Measurements from ENCODE around the gene PRTN3.
A peak's percentile ranks its signal among the peaks of the same experiment; 100 is the strongest.
"Not testable (repeated sequence)": the region's sequence is repeated elsewhere in the genome, so short reads cannot be mapped to it uniquely, and the experiment has no call there.

The PRTN3 gene

DNA sequence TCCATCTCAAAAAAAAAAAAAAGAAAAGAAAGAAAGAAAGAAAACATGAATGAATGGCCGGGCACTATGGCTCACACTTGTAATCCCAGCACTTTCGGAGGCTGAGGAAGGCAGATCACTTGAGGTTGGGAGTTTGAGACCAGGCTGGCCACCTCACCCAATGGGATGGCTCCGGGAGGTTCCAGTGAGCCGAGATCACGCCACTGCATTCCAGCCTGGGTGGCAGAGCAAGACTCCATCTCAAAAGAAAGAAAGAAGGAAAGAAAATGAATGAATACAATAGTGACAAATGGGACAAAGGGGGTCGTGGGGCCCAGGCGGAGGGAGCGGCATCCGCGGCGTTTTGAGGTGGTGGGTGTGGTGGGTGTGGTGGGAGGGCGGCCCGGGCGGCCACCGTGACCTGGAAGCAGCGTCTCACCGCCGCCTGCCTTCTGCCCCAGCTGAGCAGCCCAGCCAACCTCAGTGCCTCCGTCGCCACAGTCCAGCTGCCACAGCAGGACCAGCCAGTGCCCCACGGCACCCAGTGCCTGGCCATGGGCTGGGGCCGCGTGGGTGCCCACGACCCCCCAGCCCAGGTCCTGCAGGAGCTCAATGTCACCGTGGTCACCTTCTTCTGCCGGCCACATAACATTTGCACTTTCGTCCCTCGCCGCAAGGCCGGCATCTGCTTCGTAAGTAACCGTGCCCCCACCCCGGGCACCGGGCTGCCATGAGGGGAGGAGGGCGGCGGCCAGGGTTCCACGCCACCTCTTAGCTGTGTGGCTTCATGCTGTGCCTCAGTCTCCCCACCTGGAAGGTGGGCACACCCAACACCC is 5.1 kb downstream of the PRTN3 start:
- no peak for DNase-seq (ENCODE audit: low read depth in 2 of 2)

DNA sequence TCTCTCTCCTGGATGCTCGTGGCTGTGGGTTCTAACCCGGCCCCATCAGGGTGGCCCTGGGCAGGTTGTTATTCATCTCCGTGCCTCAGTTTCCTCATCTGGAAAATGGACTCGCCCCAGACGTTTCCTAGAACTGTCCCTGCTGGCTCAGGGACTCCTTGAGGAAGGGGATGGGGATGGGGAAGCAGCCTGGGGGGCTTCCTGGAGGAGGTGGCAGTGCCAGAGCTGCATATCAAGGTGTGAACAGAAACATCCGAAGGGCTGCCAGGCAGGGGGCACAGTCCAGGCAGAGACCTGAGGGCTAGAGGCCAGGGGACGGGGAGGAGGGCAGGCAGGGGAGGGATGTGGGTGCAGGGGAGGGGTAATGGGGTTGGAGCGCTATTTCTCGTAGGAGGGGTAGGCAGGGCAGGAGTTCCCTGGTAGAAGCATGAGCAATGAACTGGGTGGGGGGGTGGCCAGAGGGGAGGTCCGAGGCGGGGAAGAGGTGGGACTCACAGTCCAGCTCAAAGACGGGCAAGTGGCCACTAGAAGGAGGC is 7.7 kb downstream of the PRTN3 start:
- DNase-seq (ENCODE audit: low read depth in 2 of 2), result no peak

DNA sequence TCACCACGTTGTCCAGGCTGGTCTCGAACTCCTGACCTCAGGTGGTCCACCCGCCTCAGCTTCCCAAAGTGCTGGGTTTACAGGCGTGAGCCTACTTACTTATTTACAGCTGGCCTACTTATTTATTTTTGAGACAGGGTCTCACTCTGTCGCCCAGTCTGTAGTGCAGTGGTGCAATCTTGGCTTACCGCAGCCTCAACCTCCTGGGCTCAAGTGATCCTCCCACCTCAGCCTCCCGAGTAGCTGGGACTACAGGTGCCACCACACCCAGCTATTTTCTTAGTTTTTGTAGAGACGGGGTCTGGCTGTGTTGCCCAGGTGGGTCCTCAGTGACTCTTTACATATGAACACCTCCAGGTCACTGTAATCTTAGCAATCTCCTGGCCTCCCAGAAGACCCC is 8.4 kb downstream of the PRTN3 start:
- not testable (repeated sequence) for DNase-seq (ENCODE audit: low read depth in 2 of 2)

DNA sequence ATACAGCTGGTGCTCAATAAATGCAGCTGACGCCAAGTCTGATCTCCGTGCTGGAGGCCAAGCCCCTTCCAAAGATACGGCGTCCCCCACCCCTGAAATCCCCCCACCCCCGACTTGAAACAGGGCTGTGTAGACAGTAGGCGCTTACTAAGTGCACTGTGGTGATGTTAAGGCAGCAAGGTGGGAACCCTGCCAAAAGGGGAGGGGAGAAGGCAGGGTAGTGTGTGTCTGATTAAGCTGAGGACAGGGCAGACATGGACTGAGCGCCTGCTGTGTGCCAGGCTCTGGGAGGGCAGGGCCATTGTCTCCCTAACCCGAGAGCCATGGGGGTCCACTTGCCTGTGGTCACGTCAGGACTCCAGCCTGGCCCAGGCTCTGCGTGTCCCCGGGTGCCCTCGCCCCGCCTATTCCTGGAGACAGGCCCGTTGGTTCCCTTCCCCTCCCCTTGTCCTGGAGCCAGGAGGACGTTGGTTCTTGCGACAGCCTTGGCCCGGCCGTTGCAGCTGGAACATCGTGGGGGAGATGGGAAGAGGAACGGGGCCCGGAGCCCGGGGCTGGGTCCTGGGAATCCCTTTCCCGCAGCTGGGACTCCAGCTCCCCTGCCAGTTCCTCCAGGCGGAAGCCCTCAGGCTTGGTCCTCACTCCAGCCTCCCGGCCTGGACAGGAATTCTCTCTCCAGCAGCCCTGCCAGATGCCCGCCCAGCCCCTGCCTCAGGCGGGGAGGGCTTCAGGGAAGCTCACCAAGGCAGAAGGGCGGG is 9.6 kb downstream of the PRTN3 start:
- DNase-seq (ENCODE audit: low read depth in 2 of 2), result no peak

DNA sequence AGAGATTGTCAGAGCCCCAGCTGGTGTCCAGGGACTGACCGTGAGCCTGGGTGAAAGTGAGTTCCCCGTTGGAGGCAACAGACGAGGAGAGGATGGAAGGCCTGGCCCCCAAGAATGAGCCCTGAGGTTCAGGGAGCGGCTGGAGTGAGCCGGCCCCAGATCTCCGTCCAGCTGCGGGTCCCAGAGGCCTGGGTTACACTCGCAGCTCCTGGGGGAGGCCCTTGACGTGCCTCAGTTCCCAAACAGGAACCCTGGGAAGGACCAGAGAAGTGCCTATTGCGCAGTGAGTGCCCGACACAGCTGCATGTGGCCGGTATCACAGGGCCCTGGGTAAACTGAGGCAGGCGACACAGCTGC is 10.2 kb downstream of the PRTN3 start:
- DNase-seq (ENCODE audit: low read depth in 2 of 2), result no peak

DNA sequence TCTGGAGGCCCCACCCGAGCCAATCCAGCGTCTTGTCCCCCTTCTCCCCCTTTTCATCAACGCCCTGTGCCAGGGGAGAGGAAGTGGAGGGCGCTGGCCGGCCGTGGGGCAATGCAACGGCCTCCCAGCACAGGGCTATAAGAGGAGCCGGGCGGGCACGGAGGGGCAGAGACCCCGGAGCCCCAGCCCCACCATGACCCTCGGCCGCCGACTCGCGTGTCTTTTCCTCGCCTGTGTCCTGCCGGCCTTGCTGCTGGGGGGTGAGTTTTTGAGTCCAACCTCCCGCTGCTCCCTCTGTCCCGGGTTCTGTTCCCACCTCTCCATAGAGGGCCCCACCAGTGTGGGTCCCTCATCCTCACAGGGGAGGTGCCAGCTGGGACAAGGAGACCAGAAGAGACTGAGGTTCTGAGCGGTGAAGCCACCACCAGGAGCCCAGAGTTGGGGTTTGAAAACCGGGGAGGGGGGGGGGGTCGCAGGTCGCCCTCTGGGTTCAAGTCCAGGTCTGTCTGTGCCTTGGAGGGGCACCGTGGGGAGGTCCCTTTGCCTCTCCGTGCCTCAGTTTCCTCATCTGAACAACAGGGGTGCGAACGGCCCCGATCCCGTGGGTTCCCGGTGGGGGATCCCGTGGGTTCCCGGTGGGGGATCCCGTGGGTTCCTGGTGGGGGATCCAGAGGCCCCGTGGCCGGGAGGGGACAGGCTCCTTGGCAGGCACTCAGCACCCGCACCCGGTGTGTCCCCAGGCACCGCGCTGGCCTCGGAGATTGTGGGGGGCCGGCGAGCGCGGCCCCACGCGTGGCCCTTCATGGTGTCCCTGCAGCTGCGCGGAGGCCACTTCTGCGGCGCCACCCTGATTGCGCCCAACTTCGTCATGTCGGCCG is 11.6 kb downstream of the PRTN3 start, which contains the start of gene ELANE:
Gene ELANE (plus strand): TSS at position 168 of the 878 bp plus-strand sequence. CDS start 26 bp downstream, at position 194.
- DNase-seq (ENCODE audit: low read depth in 2 of 2), result no peak

DNA sequence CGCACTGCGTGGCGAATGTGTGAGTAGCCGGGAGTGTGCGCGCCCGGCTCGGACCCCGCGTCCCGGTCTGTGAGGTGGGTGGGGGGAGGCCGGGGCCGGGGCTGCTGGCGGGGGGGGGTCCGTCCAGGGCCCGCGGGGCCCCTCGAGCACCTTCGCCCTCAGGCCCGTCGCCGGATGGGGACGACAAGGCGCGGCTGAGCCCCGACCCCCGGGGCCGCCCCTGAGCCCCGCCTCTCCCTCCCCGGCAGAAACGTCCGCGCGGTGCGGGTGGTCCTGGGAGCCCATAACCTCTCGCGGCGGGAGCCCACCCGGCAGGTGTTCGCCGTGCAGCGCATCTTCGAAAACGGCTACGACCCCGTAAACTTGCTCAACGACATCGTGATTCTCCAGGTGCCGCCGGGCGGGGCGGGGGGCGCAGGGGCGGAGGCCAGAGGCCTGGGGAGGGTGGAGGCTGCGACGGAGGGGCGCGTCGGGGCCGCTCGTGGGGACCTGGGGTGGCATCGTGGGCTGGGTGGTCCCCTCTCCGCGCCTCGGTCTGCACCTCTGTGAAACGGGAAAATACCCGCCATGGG is 12.3 kb downstream of the PRTN3 start:
- DNase-seq (ENCODE audit: low read depth in 2 of 2), result no peak

DNA sequence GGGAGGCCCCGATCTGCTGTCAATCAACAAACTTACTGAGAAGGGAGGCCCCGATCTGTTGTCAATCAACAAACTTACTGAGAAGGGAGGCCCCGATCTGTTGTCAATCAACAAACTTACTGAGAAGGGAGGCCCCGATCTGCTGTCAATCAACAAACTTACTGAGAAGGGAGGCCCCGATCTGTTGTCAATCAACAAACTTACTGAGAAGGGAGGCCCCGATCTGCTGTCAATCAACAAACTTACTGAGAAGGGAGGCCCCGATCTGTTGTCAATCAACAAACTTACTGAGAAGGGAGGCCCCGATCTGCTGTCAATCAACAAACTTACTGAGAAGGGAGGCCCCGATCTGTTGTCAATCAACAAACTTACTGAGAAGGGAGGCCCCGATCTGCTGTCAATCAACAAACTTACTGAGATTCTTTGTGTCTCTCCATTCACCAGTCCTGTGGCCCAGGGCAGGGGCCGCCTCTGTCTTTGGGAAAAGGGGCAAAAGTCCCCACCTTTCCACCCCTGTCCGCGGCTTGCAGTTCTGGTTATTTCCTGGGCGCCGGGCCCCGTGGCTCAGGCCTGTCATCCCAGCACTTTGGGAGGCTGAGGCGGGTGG is 12.9 kb downstream of the PRTN3 start:
- not testable (repeated sequence) for DNase-seq (ENCODE audit: low read depth in 2 of 2)

DNA sequence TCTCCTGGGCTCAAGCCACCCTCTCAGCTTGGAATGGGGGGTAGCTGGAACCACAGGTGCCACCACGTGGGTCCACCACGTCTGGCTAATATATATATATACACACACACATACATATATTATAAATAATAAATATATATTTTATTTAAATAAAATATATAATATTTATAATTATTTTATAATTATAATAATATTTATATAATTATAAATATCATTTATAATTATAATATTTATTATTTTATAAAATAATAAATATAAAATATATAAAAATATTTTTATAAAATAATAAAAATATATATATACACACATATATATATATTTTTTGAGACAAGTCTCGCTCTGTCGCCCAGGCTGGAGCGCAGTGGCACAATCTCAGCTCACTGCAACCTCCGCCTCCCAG is 13.8 kb downstream of the PRTN3 start:
- DNase-seq (ENCODE audit: low read depth in 2 of 2), result no peak

DNA sequence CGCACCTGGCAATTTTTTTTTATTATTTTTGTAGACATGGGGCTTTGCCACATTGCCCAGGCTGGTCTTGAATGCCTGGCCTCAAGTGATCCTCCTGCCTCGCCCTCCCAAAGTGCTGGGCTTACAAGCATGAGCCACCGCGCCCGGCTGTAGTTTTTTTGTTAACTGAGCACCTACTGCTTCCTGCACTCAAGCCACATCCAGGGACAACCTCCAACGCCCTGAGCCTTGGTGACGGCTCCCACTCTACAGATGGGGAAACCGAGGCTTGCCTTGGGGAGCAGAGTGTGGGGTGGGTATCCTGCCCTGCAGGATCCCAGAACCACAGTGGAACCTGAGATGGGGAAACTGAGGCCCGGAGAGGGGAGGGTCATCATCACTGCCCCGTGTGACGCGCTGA is 14.3 kb downstream of the PRTN3 start:
- no peak for DNase-seq (ENCODE audit: low read depth in 2 of 2)

DNA sequence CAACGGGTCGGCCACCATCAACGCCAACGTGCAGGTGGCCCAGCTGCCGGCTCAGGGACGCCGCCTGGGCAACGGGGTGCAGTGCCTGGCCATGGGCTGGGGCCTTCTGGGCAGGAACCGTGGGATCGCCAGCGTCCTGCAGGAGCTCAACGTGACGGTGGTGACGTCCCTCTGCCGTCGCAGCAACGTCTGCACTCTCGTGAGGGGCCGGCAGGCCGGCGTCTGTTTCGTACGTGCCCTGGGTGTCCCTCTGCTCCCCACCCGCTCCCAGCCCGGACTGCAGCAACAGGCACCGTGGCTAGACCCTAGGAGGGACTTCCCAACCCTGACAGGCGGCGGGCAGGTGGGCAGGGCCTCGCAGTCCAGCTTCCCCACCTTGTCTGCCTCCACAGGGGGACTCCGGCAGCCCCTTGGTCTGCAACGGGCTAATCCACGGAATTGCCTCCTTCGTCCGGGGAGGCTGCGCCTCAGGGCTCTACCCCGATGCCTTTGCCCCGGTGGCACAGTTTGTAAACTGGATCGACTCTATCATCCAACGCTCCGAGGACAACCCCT is 14.8 kb downstream of the PRTN3 start:
- DNase-seq (ENCODE audit: low read depth in 2 of 2), result no peak

DNA sequence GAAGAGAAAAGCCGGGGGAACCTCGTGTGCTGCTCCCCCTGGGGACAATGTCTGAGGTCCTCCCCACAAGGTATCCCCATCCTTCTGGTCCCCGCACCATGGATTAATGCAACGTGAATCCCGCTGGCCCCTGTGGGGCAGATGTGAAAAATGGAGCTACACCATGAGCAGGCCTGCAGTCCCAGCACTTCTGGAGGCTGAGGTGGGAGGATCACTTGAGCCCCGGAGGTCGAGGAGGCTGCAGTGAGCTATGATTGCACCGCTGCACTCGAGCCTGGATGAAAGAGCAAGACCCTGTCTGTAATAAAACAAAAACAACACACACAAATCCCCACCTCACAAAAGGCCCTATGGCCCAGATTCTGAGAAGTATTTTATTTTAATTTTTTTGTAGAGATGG is 17.5 kb downstream of the PRTN3 start:
- no peak for DNase-seq (ENCODE audit: low read depth in 2 of 2)

DNA sequence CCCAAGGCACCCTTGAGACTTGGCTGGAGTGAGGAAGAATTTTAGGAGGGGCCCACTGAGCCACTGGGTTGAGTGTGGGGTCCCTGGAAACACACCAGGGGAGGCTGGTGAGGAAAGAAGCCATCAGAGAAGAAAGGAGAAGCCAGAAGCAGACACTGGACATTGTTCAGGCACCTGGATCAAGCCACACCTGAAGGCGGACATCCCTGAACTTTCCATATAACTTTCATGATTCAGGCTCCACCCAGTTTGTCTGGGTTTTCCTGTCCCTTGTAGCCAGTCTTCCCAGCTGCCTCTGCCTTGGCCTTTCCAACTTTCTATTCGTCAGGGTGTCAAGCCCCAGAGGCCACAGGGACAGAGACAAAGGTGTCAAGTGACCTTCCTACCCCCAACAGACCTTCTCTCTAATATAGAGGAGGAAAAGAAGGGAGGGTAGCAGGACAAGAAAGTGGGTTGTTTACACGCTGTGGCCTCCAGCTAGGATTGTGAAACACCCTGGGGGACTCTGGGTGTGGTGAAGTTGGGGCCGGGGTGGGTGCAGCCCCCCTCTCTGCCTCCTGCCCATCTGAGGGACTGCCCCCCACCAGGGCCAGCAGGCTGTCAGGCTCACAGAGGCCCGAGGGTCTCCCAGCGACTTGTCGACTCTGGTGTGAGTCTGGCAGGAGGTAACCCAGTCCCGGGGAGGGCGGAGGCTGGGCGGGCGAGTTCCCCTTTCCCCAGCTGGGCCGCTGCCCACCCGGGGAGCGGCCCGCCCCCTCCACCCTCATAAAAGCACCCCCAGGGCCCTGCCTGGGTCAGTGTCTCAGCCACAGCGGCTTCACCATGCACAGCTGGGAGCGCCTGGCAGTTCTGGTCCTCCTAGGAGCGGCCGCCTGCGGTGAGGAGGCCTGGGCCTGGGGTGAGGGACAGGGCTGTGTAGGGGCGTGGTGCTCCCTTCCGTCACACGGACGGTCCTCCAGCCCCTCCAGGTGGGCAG is 18.4 kb downstream of the PRTN3 start, which contains the start of gene CFD:
Gene CFD (plus strand): TSS at position 797 of the 976 bp plus-strand sequence. CDS start 26 bp downstream, at position 823.
- no peak for DNase-seq (ENCODE audit: low read depth in 2 of 2)

DNA sequence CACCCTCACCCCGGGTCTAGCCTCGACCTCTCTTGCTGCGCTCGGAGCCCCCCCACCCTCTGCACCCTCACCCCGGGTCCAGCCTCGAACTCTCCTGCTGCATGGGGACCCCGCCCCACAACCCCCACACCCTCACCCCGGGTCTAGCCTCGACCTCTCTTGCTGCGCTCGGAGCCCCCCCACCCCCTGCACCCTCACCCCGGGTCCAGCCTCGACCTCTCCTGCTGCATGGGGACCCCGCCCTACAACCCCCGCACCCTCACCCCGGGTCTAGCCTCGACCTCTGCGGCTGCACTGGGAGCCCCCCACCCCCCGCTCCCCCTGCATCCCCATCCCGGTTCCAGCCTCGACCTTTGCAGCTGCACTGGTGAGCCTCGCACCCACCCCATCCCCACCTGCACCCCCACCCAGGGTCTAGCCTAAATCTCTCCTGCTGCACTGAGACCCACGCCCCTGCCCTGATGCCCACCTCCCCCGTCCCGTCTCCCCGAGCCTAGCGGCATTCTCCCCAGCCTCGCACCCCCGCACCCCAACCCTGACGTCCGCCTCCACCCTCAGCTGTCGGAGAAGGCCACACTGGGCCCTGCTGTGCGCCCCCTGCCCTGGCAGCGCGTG is 20.4 kb downstream of the PRTN3 start:
- DNase-seq (ENCODE audit: low read depth in 2 of 2), result no peak

DNA sequence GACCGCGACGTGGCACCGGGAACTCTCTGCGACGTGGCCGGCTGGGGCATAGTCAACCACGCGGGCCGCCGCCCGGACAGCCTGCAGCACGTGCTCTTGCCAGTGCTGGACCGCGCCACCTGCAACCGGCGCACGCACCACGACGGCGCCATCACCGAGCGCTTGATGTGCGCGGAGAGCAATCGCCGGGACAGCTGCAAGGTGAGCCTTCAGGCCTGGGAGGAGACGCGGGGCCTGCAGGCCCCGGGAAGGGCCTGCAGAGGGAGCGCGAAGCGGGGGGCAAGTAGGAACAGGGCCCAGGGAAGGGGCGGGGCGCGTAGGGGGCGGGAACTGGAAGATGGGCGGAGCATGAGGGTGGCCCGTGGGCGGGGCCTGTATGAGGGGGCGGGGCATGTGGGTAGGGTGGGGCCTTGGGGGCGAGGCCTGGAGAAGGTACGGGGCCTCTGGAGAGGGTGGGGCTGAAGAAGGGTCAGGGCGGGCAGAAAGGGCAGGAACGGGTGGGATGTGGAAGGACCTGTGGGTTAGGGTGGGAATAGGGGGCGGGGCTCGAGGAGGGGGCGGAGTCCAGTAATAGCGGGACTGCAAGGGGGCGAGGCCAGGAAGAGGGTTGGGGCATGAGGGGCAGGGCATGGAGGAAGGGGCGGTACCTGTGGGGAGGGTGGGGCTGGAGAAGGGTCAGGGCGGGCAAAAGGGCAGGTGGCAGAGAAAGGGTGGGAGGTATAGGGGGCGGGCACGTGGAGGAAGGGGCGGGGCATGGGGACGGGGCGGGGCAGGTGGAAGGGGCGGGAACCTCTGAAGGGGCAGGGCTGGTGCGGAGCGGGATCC is 21.2 kb downstream of the PRTN3 start:
- peak; percentile 50 to 57 for DNase-seq (ENCODE audit: low read depth in 2 of 2)

DNA sequence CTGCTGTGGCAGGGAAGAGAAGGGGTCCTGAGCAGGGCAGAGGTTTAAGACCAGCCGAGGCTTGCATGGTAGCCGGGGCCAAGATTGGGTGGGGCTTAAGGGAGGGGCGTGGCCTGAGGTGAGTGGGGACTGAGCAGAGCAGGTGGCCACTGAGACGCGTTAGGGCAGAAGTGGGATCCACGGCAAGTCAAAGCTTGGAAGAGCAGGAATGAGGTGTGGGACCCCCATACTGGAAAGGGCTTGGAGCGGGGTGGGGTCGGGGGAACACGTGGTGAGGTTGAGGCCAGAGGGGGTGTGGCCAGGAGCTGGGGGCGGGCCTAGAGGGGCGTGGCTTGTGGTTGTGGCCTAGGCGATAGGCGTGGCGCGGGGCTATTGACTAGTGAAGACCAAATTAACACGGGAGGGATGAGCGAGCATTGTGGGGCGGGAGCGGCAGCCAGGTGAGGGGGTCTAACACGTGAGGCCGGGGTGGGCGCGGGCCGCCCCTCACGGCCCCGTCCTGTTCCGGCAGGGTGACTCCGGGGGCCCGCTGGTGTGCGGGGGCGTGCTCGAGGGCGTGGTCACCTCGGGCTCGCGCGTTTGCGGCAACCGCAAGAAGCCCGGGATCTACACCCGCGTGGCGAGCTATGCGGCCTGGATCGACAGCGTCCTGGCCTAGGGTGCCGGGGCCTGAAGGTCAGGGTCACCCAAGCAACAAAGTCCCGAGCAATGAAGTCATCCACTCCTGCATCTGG is 21.9 kb downstream of the PRTN3 start:
- peak; percentile 58 to 75 for DNase-seq (ENCODE audit: low read depth in 2 of 2)

DNA sequence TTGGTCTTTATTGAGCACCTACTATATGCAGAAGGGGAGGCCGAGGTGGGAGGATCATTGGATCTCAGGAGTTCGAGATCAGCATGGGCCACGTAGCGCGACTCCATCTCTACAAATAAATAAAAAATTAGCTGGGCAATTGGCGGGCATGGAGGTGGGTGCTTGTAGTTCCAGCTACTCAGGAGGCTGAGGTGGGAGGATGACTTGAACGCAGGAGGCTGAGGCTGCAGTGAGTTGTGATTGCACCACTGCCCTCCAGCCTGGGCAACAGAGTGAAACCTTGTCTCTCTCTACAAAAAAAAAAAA is 22.5 kb downstream of the PRTN3 start:
- DNase-seq (ENCODE audit: low read depth in 2 of 2), result no peak

Data from activated CD4-positive, alpha-beta T cell treated with anti-CD3 and anti-CD28 coated beads for 24 hours (primary cell).